GM12878 (cell line): ENCODE results near the gene RNFT2. TPM values are rescaled to one million over a fixed set of nuclear protein-coding genes. Genes with fewer than 3 reads are reported as not detected.

Source experiments
- ATAC-seq: fragments of 200-7000 bp; cut with Tn5 transposase; 3 replicates; pipeline ENCODE4 v1.9.1; 2020; ENCODE audit warnings: mild to moderate bottlenecking, moderate library complexity
- BruUV-seq: library from RNA; stranded (reverse); fragments of 400-500 nt; replicated peaks from 2 replicates; lab custom pipeline; 2021; lab: Mats Ljungman, UMichigan
- CTCF ChIA-PET: fragments of 300-600 bp; sonication (Branson Sonifier 250); formaldehyde crosslinking; extraction: SDS; loops from one replicate; lab custom pipeline; 2021; ENCODE audit warnings: inconsistent platforms; lab: Yijun Ruan, JAX
- POLR2A ChIA-PET: fragments of 350-600 bp; formaldehyde crosslinking; extraction: SDS; loops from one replicate; lab custom pipeline; 2021; ENCODE audit warnings: inconsistent platforms; lab: Charles Lee
- RAD21 ChIA-PET: fragments of 300-600 bp; sonication (Branson Sonifier 250); formaldehyde crosslinking; loops from one replicate; lab custom pipeline; 2023; ENCODE audit warnings: antibody characterized with exemption; ENCODE audit not compliant: unreplicated experiment; lab: Charles Lee
- SMC1A ChIA-PET: fragments of 300-600 bp; sonication (Branson Sonifier 250); formaldehyde crosslinking; loops from one replicate; lab custom pipeline; 2023; ENCODE audit not compliant: unreplicated experiment, uncharacterized antibody; lab: Charles Lee
- DNase-seq: peaks from one replicate; pipeline ENCODE4 v3.0.0-alpha.2; 2011; ENCODE audit warnings: low read depth, low spot score
- FAIRE-seq: peaks from 3 replicates; lab custom pipeline; 2011; peaks lifted over from hg19 to GRCh38; lab: Jason Lieb, UNC
- H2AFZ ChIP-seq: 2 replicates; pipeline ENCODE4 v1.6.0; 2011; ENCODE audit warnings: low read depth, low read length, control low read depth; ENCODE audit not compliant: control insufficient read depth
- H3K27ac ChIP-seq: 2 replicates; pipeline ENCODE4 v1.5.1; 2011; ENCODE audit warnings: control low read depth; ENCODE audit not compliant: control insufficient read depth, insufficient read depth
- H3K27me3 ChIP-seq, 2 experiments: replicated peaks in 1 of 2; 2 replicates each; pipeline versions ENCODE4 v1.6.0 to v1.6.1; 2011; ENCODE audit warnings: low read length in 1 of 2; ENCODE audit not compliant: control insufficient read depth in 2 of 2, insufficient read depth in 2 of 2
- H3K36me3 ChIP-seq, 2 experiments: 2 replicates each; pipeline ENCODE4 v1.5.1; 2011; ENCODE audit warnings: low read length in 1 of 2; ENCODE audit not compliant: control insufficient read depth in 2 of 2, insufficient read depth in 2 of 2
- H3K4me1 ChIP-seq: 2 replicates; pipeline ENCODE4 v1.6.1; 2011; ENCODE audit warnings: mild to moderate bottlenecking, low read length, moderate library complexity, mixed read lengths; ENCODE audit not compliant: control insufficient read depth, insufficient read depth
- H3K4me2 ChIP-seq: 2 replicates; pipeline ENCODE4 v1.6.0; 2011; ENCODE audit warnings: control low read depth; ENCODE audit not compliant: control insufficient read depth, insufficient read depth
- H3K4me3 ChIP-seq: fragments of 200-600 bp; sonication (generic); 2 replicates; pipeline ENCODE4 v1.5.1; 2016
- H3K79me2 ChIP-seq: 2 replicates; pipeline ENCODE4 v1.6.0; 2011; ENCODE audit warnings: low read length; ENCODE audit not compliant: control insufficient read depth, insufficient read depth
- H3K9ac ChIP-seq: 2 replicates; pipeline ENCODE4 v1.8.0; 2011; ENCODE audit warnings: low read length, control low read depth, mixed read lengths; ENCODE audit not compliant: control insufficient read depth, insufficient read depth
- H3K9me3 ChIP-seq: replicated peaks from 3 replicates; pipeline ENCODE4 v1.5.1; 2011; ENCODE audit warnings: mild to moderate bottlenecking, low read length; ENCODE audit not compliant: control insufficient read depth, insufficient read depth
- H4K20me1 ChIP-seq: 2 replicates; pipeline ENCODE4 v1.6.0; 2011; ENCODE audit not compliant: control insufficient read depth, insufficient read depth
- MTA2 ChIP-seq: fragments of 450-650 bp; IDR thresholded peaks from 2 replicates; pipeline ENCODE4 v1.6.1; 2016; ENCODE audit warnings: low read depth, mild to moderate bottlenecking, moderate library complexity
- POLR2AphosphoS5 ChIP-seq: IDR thresholded peaks from 2 replicates; pipeline ENCODE4 v1.6.1; 2011; ENCODE audit warnings: mild to moderate bottlenecking, low read length, inconsistent platforms
- POU2F2 ChIP-seq: IDR thresholded peaks from 3 replicates; pipeline ENCODE4 v1.6.1; 2011; ENCODE audit warnings: low read depth, mild to moderate bottlenecking, low read length, borderline replicate concordance
- RB1 ChIP-seq: fragments of 450-650 bp; formaldehyde crosslinking; IDR thresholded peaks from 2 replicates; pipeline ENCODE4 v1.6.1; 2017; ENCODE audit warnings: mild to moderate bottlenecking, borderline replicate concordance
- REST ChIP-seq: IDR thresholded peaks from 2 replicates; pipeline ENCODE4 v1.6.1; 2012; ENCODE audit warnings: mild to moderate bottlenecking, low read depth, low read length
- SMARCA5 ChIP-seq: fragments of 450-650 bp; IDR thresholded peaks from 2 replicates; pipeline ENCODE4 v1.6.1; 2017; ENCODE audit warnings: mild to moderate bottlenecking
- SUZ12 ChIP-seq: fragments of 200-600 bp; sonication (generic); IDR thresholded peaks from one replicate; pipeline ENCODE4 v1.6.1; 2018; ENCODE audit warnings: antibody characterized with exemption, mild to moderate bottlenecking; ENCODE audit not compliant: unreplicated experiment
- TAF1 ChIP-seq: IDR thresholded peaks from 2 replicates; pipeline ENCODE4 v1.6.1; 2011; ENCODE audit warnings: mild to moderate bottlenecking, low read depth, low read length, borderline replicate concordance
- TBL1XR1 ChIP-seq: IDR thresholded peaks from 2 replicates; pipeline ENCODE4 v1.6.1; 2012; ENCODE audit warnings: low read depth, low read length, improper control_type of control experiment
- TCF3 ChIP-seq: IDR thresholded peaks from 2 replicates; pipeline ENCODE4 v1.6.1; 2012; ENCODE audit warnings: low read depth, mild to moderate bottlenecking, low read length, borderline replicate concordance; ENCODE audit not compliant: insufficient read depth
- WGBS: methylation state at CpG from one replicate; pipeline ENCODE4 v1.1.6; 2016; ENCODE audit warnings: low lambda C conversion rate; ENCODE audit not compliant: insufficient replicate concordance, insufficient coverage; ENCODE audit errors: missing lambda C conversion rate; 5-methylcytosine and 5-hydroxymethylcytosine counted together
- in situ Hi-C: fragments of 300-500 bp; cut with MboI; formaldehyde crosslinking; loops from 9 replicates; pipeline ENCODE4 v1.14.3; 2018; ENCODE audit warnings: mixed read lengths
- intact Hi-C: fragments of 100-400 bp; cut with micrococcal nuclease; formaldehyde crosslinking; loops from one replicate; pipeline ENCODE4 v1.14.2; 2022; ENCODE audit not compliant: unreplicated experiment
- polyA plus RNA-seq, 11 experiments: library from polyadenylated mRNA; depleted of rRNA in 4 of 11; unstranded in 6 of 11; stranded (reverse) in 5 of 11; fragments of >200 nt; fragmentation: Nextera tagmentation in 4 of 11; fragmentation: Illumina TruSeq in 1 of 11; extraction: Ambion mirVana in 4 of 11; extraction: Trizol in 1 of 11; gene quantifications; 1 replicate in 1 of 11; 2 replicates in 10 of 11; pipeline versions ENCODE4 v1.2.1 to v1.2.3, GENCODE V29; 2011 to 2016; ENCODE audit warnings: inconsistent platforms in 2 of 11, missing spikeins in 2 of 11, low read depth in 1 of 11
- total RNA-seq, 4 experiments: library from RNA; depleted of rRNA in 3 of 4; stranded (reverse); fragments of >200 nt in 3 of 4; fragmentation: Illumina TruSeq in 1 of 4; extraction: Trizol in 1 of 4; gene quantifications; 2 replicates each; pipeline versions ENCODE4 v1.2.1 to v1.2.3, GENCODE V29; 2013 to 2021
- TF ChIP-seq, protein P1 (sequence below): fragments of 450-650 bp; IDR thresholded peaks from 2 replicates; pipeline ENCODE4 v1.6.1; 2017; ENCODE audit warnings: borderline replicate concordance

RNFT2 gene
- total and polyA plus RNA-seq, 10 of the 15 experiments (the other 5 are each of a cell fraction or from before 2014, with no cell fraction given), result 2.5 to 17.3 (median 9.7) TPM

DNA sequence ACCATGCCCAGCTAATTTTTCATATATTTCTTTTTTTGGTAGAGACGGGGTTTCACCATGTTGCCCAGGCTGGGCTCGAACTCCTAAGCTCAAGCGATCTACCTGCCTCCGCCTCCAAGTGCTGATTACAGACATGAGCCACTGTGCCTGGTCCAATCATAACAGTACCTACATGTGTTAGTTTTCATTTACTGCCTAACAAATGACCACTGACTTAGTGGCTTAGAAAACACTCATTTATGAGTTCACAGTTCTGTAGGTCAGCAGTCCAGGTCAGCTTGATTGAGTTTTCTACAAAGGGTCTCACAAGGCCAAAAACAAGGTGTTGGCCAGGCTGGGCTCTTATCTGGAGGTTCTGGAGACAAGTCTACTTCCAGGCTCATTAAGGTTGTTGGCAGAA is 60.6 kb downstream of the RNFT2 start:
- H3K36me3 ChIP-seq, result no peaks in the 10 kb centered on the region
- no peak overlapping the region for H2AFZ ChIP-seq
- TF ChIP-seq POLR2AphosphoS5, result no peak
- TF ChIP-seq REST, result no peak
- TF ChIP-seq, protein P1, sequence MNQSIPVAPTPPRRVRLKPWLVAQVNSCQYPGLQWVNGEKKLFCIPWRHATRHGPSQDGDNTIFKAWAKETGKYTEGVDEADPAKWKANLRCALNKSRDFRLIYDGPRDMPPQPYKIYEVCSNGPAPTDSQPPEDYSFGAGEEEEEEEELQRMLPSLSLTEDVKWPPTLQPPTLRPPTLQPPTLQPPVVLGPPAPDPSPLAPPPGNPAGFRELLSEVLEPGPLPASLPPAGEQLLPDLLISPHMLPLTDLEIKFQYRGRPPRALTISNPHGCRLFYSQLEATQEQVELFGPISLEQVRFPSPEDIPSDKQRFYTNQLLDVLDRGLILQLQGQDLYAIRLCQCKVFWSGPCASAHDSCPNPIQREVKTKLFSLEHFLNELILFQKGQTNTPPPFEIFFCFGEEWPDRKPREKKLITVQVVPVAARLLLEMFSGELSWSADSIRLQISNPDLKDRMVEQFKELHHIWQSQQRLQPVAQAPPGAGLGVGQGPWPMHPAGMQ, result no peak
- no peak for TF ChIP-seq RB1
- no peak for TF ChIP-seq TCF3
- no peak for TF ChIP-seq TAF1
- TF ChIP-seq SUZ12, result no peak
- no peak for TF ChIP-seq SMARCA5
- no peak for TF ChIP-seq MTA2
- no peak for TF ChIP-seq TBL1XR1
- no peak for TF ChIP-seq POU2F2
- ChIA-PET CTCF (interaction anchor here (0.7 kb wide), 1 partner anchor 119 kb away, joined by 3 read pairs; no protein-coding TSS in a partner anchor), SMC1A (no interaction called here), RAD21 (no interaction called here), POLR2A (no interaction called here)
- FAIRE-seq, result no peak
- H3K9ac ChIP-seq, result no peak overlapping the region
- H3K9me3 ChIP-seq, result no peaks in the 10 kb centered on the region
- no peaks in the 10 kb centered on the region for H3K79me2 ChIP-seq
- H3K27ac ChIP-seq, result no peak overlapping the region
- H3K4me1 ChIP-seq, result no peaks in the 10 kb centered on the region
- no peak for DNase-seq
- no peaks in the 10 kb centered on the region for H4K20me1 ChIP-seq
- in situ Hi-C loops (no loop called here), intact Hi-C loops (no loop called here)
- no peaks in the 10 kb centered on the region for H3K27me3 ChIP-seq
- no peak for ATAC-seq
- 85% methylated on average over 4 of the region's 4 CpGs for WGBS
- no peak overlapping the region for H3K4me3 ChIP-seq
- no peak overlapping the region for H3K4me2 ChIP-seq
- no TSS peak for BruUV-seq
